HG03558 (cell line): ENCODE measurements around the gene CNTNAP2.

Source experiments
- ATAC-seq: cut with Tn5 transposase; IDR thresholded peaks from one replicate; pipeline ENCODE4 v1.9.1; 2021; ENCODE audit warnings: moderate number of reproducible peaks; ENCODE audit not compliant: unreplicated experiment; ENCODE audit errors: extremely low read depth

Gene CNTNAP2

DNA sequence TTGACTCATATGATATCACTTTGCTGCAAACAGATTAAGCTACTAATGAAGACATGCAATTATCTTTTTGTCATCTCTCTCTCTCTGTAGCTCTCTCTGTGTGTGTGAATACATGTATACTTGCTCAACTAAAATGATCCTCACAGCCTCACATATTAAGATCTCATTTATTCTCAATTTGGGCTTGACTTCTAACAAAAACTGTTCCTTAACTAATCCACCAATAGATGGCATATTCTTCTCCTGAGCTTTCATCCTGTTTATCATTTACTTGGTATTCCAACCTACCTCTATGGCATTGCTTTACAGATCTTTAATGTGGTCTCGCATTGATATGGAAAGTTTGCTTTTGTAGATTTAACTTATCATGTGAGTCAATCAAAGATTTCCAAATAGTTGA lies 540.4 kb downstream of the CNTNAP2 start:
- no peak for ATAC-seq

DNA sequence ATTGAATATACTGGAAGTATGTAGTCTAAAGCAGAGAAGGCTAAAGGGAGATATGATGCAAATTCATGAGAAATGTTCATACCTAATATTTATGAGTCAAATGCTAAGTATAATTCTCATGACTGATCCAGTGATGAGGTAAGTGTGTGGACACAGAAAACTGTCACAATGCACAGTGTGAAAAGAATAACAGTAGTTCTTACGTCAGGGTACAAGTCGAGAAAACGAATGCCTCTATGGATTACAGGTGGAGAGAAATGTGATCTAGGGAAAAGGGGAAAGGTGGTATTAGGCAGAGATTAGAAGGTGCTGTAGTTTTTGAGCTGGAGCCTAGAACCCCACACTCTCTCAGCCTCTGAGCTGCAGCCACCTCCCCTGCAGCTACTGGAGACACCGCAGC lies 542.0 kb downstream of the CNTNAP2 start:
- no peak for ATAC-seq

DNA sequence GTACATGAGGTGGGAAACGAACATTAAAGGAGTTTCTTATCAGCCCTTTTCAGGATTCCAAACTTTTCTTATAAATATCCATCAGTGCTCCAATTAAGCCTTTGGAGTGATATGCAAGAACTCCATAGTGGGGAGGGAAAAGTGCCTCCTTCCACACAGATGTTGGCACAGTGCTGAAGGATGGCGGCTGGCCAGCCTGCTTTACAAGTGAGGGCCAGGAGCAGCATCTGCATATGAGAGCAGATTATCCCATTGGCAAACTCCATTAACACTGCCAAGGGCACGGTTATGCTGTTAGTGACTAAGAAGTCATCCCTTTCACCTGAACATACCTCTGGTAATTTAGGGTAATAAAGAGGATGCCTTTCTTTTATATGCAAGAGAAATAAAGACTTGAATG lies 543.1 kb downstream of the CNTNAP2 start:
- ATAC-seq = no peak

DNA sequence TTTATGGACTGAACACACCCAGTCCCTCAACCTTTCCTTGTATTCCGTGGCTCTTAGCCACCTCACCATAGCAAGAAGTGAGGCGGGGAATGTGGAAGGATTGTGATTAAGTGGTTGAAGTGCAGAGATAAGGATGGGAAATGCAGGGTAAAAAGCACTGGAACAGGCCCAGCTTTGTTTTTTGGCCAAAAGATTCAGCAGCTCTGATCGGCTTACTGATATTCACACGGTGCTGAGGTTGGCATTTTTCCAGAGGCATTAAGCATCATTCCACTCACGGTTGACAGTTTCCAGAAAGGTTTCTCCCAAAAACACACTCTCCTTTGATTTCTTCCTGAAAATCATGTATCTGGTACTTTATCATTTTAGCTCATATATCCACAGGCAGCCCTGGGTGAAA lies 544.2 kb downstream of the CNTNAP2 start:
- ATAC-seq = no peak

DNA sequence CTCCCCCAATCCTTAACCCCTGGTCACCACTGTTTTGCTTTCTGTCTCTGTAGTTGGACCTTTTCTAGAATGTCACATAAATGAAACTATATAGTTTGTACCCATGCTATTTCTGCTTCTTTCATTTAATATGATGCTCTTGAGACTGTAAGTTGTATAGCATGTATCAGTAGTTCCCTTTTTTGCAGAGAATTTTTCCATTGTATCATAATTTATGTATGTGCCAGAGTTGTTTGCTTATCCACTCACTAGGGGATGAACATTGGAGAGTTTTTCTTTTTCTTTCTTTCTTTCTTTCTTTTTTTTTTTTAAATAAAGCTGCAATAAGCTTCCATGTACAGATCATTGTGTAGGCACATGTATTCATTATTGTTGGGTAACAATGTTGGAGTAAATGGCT lies 544.8 kb downstream of the CNTNAP2 start:
- ATAC-seq = no peak

DNA sequence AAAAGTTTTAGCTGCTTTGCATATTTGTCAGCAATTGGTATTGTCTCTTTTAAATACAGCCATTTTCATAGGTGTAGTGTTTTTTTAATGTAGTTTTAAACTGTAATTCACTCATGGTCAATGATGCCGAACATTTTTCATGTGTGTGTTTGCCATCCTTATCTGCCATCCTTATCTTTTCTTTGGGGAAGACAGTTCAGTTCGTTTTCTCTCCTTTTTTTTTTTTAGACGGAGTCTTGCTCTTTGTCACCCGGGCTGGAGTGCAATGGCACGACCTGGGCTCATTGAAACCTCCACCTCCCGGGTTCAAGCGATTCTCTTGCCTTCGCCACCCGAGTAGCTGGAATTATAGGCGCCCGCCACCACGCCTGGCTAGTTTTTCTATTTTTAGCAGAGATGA lies 545.3 kb downstream of the CNTNAP2 start:
- no peak for ATAC-seq

DNA sequence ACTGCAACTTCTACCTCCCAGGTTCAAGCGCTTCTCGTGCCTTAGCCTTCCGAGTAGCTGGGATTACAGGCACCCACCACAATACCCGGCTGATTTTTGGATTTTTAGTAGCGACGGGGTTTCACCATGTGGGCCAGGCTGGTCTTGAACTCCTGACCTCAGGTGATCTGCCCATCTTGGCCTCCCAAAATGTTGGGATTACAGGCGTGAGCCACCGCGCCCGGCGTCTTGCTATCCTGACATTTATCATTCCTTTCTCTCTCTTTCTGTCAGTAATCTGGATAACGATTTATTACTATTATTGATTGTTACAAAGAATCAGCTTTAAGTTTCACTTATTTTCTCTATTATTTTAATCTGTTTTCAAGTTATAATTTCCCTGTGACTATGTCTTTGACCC lies 548.4 kb downstream of the CNTNAP2 start:
- ATAC-seq = no peak

DNA sequence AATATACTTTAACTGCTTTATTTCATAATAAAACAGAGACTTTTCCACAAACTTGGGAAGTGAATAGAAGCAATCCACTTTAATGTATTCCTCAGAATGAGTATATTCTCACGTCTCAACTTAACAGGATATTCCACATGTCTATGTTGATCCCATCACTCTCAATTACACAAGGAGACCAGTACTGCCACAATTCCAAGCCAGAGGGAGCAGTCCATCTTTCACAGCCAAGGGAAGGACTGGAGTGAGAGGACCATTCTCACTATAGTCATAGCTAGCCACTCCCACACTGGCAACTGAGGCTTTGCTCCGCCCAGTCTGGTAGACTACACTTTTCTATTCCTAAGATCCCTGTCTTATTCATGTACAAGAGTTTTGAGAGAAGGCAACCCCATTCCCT lies 553.9 kb downstream of the CNTNAP2 start:
- ATAC-seq = no peak

DNA sequence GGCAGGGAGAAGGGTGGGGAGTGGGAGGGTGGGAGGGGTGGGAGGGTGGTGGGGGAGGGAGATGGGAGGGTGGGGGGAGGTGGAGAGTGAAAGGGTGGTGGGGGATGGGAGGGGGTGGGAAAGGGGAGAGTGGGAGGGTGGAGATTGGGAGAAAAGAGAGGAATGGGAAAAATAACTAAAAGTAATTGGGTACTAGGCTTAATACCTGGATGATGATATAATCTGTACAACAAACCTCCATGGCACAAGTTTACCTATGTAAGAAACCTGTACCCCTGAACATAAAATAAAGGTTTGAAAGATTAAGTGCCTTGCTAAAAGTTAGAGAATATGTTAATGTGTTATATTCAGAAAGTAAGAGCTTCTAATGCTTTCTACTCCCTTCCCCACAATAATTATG lies 564.9 kb downstream of the CNTNAP2 start:
- no peak for ATAC-seq

DNA sequence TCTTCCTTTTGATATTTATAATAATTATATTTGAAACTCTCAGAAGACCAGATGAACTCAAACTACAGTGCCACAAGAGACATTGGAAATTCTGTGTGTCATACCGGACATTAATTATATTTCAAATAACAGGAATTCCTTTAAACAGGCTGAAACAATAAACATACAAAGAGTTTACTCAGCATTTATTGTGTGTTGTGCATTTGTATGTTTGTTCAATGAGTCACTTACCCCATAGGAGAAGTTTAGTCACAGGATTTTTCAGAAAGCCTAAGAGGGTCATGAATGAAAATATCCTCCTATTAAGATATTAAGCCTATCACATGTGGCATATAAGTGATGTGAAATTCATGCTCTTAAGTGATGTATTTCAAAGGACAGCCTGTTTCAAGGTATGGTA lies 566.8 kb downstream of the CNTNAP2 start:
- ATAC-seq = no peak

DNA sequence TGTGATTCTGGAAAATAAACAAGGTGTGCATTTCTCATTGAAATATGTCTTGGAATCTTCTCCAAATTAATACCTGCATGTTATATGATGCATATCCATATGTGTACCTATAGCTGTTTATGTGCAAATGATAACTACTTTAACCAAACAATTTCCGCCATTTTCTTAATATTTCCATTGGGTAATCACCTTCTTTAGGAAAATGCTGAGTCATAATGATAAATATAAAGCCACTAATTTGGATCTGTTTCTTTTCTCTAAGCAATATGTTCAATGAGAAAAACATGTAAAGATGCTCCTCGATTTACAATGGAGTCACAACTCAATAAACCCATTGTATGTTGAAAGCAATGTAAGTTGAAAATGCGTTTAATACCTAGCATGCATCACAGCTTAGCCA lies 574.4 kb downstream of the CNTNAP2 start:
- ATAC-seq = no peak

DNA sequence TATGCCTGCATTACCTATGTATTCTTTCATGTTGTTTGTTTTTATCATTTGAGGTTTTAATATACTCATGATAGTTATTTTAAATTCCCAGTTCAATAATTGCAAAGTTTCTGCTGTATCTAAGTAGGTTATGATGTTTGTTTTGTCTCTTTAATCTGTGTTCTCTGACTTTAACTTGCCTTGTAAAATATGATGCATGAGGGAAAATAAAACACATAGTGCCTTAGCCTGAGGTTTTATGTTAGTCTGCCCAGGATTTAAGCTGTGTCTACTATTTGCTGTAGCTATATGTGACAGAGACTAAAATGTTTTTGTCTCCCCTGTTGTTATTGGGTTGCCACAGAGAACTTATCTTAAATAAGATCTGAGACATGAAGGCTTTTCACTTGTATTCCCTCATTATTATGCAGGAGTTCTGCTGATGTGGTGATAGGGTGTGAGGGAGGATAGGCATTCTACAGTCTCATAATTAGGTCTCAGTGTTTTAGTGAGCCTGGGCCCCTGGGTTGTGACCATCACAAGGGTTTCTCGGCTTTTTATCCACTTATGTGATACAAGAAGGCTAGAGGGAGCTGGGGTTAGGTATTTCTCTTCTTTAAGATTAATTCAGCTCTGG lies 582.5 kb downstream of the CNTNAP2 start:
- ATAC-seq = no peak

DNA sequence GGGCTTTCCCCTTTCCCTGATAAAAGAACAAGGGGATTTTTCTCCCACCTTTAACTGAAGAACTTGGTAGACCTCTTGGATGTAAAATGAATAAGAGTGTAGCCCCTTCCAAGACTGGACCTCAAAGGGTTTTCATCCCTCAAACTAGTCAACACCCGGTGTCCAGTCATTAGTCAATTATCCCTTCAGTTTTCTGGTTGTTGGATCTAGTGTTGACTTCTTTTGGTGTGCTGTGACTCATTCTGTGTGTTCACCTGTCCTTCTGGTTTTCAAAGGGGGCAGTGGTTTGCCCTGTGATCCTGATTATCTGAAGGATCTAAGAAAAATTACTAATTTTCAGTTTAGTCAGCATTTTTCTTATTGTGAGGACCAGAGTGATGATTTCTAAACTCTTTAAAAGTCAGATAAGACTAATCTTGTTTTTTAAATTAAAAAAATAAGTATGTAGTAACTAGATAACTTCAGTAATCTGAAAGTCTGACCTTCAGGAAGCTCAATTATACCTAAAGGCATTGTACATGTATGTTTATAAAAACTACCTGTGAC lies 583.5 kb downstream of the CNTNAP2 start:
- no peak for ATAC-seq

DNA sequence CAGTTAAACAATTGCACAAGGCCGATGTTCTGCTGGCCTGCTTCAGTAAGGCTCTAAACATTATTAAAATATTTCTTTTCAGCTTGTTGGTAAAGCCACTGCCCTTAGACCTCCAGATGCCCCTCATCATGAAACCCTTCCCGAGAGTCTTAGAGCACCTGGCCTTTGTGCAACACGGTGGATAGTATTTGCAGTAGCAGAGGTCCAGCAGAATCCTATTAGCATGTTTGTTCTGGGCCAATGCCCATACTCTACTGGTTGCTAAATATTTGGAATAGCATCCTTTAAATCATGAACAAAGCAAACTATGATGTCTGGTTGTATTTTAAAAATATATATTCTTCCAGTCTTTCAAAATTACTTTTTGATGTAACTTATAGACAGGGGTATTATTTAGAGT lies 584.6 kb downstream of the CNTNAP2 start:
- ATAC-seq = no peak

DNA sequence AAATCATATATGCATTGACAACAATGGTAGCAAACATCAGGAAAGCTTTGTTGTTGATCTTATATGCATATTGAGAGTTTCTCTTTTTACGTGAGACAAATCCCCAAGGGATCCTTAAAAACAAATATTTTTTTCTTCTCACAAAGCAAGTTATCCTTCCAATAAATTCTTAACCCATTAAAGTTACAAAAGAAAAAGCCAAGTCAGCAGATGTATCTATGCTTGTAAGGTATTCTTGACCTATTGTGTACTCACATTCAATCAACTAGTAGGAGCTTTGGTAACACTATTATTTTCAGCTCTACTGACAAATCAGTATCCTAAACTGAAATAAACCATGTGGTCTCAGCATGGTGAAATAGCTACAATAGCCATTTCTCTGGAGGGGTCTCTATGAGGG lies 586.3 kb downstream of the CNTNAP2 start:
- ATAC-seq = no peak

DNA sequence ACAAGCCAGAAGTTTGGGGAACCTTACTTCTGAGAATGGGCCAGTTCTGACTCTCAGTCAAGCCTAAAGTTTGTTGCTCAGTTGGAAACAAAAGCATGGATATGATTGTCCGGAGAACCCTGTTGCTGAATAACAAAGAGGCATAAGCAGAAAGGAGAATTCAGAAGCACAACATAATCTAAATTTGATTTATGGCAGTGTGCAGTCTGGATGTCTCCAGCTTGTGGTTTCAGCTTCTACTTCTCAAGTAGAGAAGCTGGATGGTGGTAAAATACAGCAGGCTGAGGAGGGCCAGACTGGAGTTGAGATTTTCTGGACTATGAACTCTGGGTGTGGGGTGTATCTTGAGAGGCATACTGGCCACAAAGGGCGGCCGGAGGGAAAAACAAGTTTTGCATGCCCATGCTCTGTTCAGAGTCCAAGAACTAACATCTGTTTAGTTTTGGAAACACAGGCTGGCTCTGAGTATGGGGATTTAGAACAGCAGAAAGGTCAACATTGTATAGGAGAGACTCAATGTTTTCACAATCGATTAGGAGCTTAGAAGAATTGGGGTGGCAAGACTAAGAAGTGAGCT lies 592.9 kb downstream of the CNTNAP2 start:
- ATAC-seq = no peak

DNA sequence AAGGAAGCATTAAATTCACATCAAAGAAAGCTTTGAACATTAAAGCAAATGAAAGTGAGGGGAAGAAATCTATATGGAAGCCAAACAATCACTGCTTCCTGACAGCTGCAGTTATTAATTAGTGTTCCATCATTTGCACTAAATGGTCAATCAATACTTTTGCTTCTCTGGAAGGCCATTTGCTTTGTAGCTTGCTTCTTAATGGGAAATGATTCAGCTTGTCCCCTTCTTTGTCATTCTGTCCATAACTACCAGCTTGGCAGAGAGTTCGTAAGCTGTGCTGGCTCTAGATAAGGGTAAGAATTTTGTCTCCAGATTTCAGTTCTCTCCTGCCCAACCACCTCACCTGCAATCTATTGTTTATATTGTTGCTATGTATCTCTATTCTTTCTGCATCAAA lies 596.6 kb downstream of the CNTNAP2 start:
- ATAC-seq = no peak

DNA sequence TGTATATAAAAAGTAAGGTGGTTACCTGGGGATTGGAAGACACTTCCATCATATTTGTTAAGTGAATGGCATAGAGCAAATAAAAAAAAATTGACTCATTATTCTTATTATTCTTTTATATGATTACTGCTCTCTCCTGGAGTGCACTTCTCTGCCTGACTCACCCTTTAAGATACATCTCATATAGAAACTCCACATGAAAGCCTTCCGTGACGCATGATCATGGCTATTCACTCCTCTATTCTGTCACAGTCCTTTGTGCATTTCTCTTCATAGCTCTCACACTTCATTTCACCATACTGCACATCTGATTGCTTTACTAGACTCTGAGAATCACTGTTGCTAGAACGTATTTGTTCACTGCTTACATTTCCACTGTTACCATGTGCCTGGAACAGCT lies 597.3 kb downstream of the CNTNAP2 start:
- ATAC-seq = no peak

DNA sequence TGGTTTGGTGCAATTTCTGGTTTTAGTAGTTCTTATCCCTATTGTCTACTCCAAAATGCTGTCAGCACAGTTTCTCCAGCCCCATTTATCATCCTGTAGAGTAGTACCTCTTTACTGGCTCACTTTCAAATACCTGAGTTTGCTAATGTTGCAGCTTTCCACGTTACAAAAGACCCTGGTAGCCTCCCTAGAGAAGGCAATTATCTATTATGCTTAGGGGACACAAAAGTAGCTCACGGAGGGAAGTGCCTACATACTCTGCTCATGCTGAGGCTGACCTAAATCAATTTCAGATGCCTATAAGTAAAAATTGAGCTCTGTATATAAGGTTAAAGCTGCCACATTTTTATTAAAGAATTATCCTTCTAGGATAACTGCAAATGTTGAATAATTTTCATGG lies 603.6 kb downstream of the CNTNAP2 start:
- no peak for ATAC-seq

DNA sequence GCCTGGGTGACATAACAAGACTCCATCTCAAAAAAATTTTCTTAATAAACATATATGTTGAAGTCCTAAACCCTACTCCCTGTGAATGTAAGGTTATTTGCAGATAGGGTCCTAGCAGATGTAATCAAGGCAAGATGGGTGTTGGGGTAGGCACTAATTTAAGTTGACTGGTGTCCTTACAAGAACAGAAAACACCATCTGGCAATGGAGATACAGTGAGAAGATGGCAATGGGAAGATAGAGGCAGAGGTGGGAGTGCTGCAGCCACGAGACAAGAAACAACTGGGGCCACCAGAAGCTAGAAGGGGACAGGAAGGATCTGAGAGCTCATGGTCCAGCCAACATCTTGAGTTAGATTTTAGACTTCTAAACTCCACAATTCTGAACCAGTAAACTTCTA lies 606.4 kb downstream of the CNTNAP2 start:
- no peak for ATAC-seq

DNA sequence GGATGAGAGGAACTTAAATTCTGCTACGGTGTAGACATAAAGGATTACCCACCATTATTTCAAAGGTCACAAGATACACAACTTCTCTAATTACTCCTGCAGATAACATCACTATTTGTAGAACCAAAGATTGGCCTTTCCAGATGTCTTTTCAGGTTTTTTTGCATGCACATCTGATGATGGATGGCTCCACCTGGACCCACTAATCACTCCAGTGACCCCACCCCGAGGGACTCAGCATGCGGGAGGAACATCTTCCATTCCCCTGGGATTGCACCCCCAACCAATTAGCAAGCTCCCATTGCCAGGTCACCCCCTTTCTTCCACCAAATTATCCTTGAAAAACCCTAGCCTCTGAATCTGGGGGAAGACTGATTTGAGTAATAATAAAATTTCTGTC lies 608.9 kb downstream of the CNTNAP2 start:
- no peak for ATAC-seq

DNA sequence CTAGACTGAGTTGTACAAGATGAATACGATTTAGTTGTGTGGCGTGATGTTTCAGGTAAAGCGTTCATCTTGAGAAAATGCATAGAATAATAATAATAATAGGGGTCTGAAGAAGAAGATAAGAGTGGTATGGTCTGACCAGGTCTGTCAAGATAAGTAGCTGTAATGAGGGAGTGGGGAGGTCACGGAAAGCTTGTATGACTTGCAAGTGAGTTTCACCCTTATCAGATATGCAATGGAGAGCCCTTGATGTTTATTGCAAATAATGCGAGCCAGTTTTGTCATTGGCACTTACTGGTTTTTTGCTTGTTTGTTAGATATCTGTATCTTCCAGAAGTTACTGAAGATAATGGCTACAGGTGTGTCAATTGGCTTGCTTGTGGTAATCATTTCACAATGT lies 611.5 kb downstream of the CNTNAP2 start:
- no peak for ATAC-seq
